Tibial nerve (tissue), 3 donors: ENCODE measurements around the gene SH3BP4.

Experiments
- POLR2A ChIP-seq, 2 donors: fragments of 450-650 bp; IDR thresholded peaks; one replicate each; pipeline ENCODE4 v1.6.1; 2017; ENCODE audit warnings: antibody characterized with exemption in 2 of 2, mild to moderate bottlenecking in 2 of 2, moderate library complexity in 2 of 2
- TF ChIP-seq, protein P1 (sequence below), 5 experiments: fragments of 200-600 bp in 3 of 5; fragments of 450-650 bp in 2 of 5; sonication (generic) in 3 of 5; IDR thresholded peaks; one replicate each; pipeline ENCODE4 v1.5.1; 2016 to 2019; ENCODE audit warnings: antibody characterized with exemption in 5 of 5, mild to moderate bottlenecking in 3 of 5, moderate library complexity in 2 of 5

GRCh38 chr2:235032949-235033348 lies 81.1 kb downstream of the SH3BP4 start:
- TF ChIP-seq, protein P1, sequence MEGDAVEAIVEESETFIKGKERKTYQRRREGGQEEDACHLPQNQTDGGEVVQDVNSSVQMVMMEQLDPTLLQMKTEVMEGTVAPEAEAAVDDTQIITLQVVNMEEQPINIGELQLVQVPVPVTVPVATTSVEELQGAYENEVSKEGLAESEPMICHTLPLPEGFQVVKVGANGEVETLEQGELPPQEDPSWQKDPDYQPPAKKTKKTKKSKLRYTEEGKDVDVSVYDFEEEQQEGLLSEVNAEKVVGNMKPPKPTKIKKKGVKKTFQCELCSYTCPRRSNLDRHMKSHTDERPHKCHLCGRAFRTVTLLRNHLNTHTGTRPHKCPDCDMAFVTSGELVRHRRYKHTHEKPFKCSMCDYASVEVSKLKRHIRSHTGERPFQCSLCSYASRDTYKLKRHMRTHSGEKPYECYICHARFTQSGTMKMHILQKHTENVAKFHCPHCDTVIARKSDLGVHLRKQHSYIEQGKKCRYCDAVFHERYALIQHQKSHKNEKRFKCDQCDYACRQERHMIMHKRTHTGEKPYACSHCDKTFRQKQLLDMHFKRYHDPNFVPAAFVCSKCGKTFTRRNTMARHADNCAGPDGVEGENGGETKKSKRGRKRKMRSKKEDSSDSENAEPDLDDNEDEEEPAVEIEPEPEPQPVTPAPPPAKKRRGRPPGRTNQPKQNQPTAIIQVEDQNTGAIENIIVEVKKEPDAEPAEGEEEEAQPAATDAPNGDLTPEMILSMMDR (IDR thresholded peaks at IDR 0.05): no peak
- no peak for TF ChIP-seq POLR2A (IDR thresholded peaks at IDR 0.05)
